GM23338 (cell line): ENCODE results near the gene CYP4F8. TPM values are rescaled to one million over a fixed set of nuclear protein-coding genes. Genes with fewer than 3 reads are reported as not detected.

ENCODE experiments used
- ATAC-seq: fragments of 200-7000 bp; cut with Tn5 transposase; 3 replicates; pipeline ENCODE4 v1.9.1; 2020
- DNase-seq: peaks from one replicate; pipeline ENCODE4 v3.0.0-alpha.2; 2015; ENCODE audit warnings: low spot score
- H2AFZ ChIP-seq: fragments of 200-600 bp; sonication (generic); 2 replicates; pipeline ENCODE4 v1.8.0; 2016; ENCODE audit warnings: antibody characterized with exemption, mild to moderate bottlenecking, moderate library complexity
- H3F3A ChIP-seq: fragments of 200-600 bp; sonication (generic); replicated peaks from 2 replicates; pipeline ENCODE4 v1.8.0; 2017; ENCODE audit warnings: antibody characterized with exemption, mixed run types, low read depth
- H3K27ac ChIP-seq: fragments of 200-600 bp; sonication (generic); 2 replicates; pipeline ENCODE4 v1.6.1; 2016; ENCODE audit warnings: low read depth
- H3K27me3 ChIP-seq: fragments of 200-600 bp; sonication (generic); 2 replicates; pipeline ENCODE4 v1.8.0; 2016; ENCODE audit warnings: mild to moderate bottlenecking, mixed run types, moderate library complexity; ENCODE audit not compliant: insufficient read depth
- H3K36me3 ChIP-seq: fragments of 200-600 bp; sonication (generic); 2 replicates; pipeline ENCODE4 v1.8.0; 2016; ENCODE audit warnings: mild to moderate bottlenecking; ENCODE audit not compliant: insufficient read depth
- H3K4me1 ChIP-seq: fragments of 200-600 bp; sonication (generic); 2 replicates; pipeline ENCODE4 v1.8.0; 2016; ENCODE audit warnings: mild to moderate bottlenecking, moderate library complexity; ENCODE audit not compliant: insufficient read depth
- H3K4me2 ChIP-seq: fragments of 200-600 bp; sonication (generic); 2 replicates; pipeline ENCODE4 v1.7.1; 2017; ENCODE audit warnings: mixed run types
- H3K4me3 ChIP-seq: fragments of 200-600 bp; sonication (generic); 2 replicates; pipeline ENCODE4 v1.6.1; 2016; ENCODE audit warnings: mixed run types
- H3K79me2 ChIP-seq: fragments of 200-600 bp; sonication (generic); replicated peaks from 2 replicates; pipeline ENCODE4 v1.8.0; 2017; ENCODE audit warnings: mild to moderate bottlenecking; ENCODE audit not compliant: insufficient read depth
- H3K9me2 ChIP-seq: fragments of 200-600 bp; sonication (generic); 2 replicates; pipeline ENCODE4 v1.8.0; 2017; ENCODE audit not compliant: insufficient read depth
- H4K20me1 ChIP-seq: fragments of 200-600 bp; sonication (generic); replicated peaks from 2 replicates; pipeline ENCODE4 v1.8.0; 2017; ENCODE audit warnings: mild to moderate bottlenecking; ENCODE audit not compliant: insufficient read depth
- H3K27ac Mint-ChIP-seq: 2 replicates; pipeline ENCODE4 v1.8.0; 2020; ENCODE audit warnings: inconsistent platforms, mild to moderate bottlenecking, moderate library complexity, mixed read lengths
- H3K27me3 Mint-ChIP-seq: 3 replicates; pipeline ENCODE4 v1.8.0; 2022; ENCODE audit warnings: low read depth, mild to moderate bottlenecking, moderate library complexity, mixed read lengths, inconsistent platforms; ENCODE audit not compliant: insufficient read depth, poor library complexity
- H3K36me3 Mint-ChIP-seq: 3 replicates; pipeline ENCODE4 v1.8.0; 2021; ENCODE audit warnings: low read depth, mild to moderate bottlenecking, inconsistent platforms, moderate library complexity, mixed read lengths
- H3K4me1 Mint-ChIP-seq: 3 replicates; pipeline ENCODE4 v1.8.0; 2020; ENCODE audit warnings: mild to moderate bottlenecking, inconsistent platforms, mixed read lengths
- H3K4me3 Mint-ChIP-seq: 3 replicates; pipeline ENCODE4 v1.8.0; 2021; ENCODE audit warnings: moderate library complexity, mild to moderate bottlenecking, inconsistent platforms, mixed read lengths
- H3K9me3 Mint-ChIP-seq: 3 replicates; pipeline ENCODE4 v1.8.0; 2020; ENCODE audit warnings: moderate library complexity, mild to moderate bottlenecking, inconsistent platforms, mixed read lengths
- EZH2 ChIP-seq: fragments of 200-600 bp; sonication (generic); IDR thresholded peaks from one replicate; pipeline ENCODE4 v1.8.0; 2017; ENCODE audit warnings: antibody characterized with exemption, mild to moderate bottlenecking, low read depth; ENCODE audit not compliant: unreplicated experiment
- NANOG ChIP-seq: IDR thresholded peaks from 2 replicates; pipeline ENCODE4 v1.6.1; 2016; ENCODE audit warnings: antibody characterized with exemption, borderline replicate concordance
- POLR2AphosphoS5 ChIP-seq: IDR thresholded peaks from 2 replicates; pipeline ENCODE4 v1.6.1; 2016; ENCODE audit warnings: antibody characterized with exemption, low read depth
- STAT1 ChIP-seq: IDR thresholded peaks from one replicate; pipeline ENCODE4 v1.6.1; 2016; ENCODE audit warnings: antibody characterized with exemption; ENCODE audit not compliant: unreplicated experiment
- ZNF114 ChIP-seq: fragments of 250-450 bp; sonication (Bioruptor Pico); IDR thresholded peaks from 2 replicates; pipeline ENCODE4 v1.5.0; 2020; ENCODE audit warnings: mild to moderate bottlenecking, moderate library complexity
- ZNF331 ChIP-seq: fragments of 250-450 bp; sonication (Bioruptor Pico); IDR thresholded peaks from 2 replicates; pipeline ENCODE4 v1.5.0; 2020; ENCODE audit warnings: low read depth, mild to moderate bottlenecking, moderate library complexity
- polyA plus RNA-seq: library from polyadenylated mRNA; unstranded; fragments of >200 nt; fragmentation: Nextera tagmentation; extraction: Ambion mirVana; gene quantifications from 2 replicates; pipeline ENCODE4 v1.2.1, GENCODE V29; 2016
- total RNA-seq: library from RNA; depleted of rRNA; stranded (reverse); fragments of >200 nt; shearing (Covaris generic); gene quantifications from 2 replicates; pipeline ENCODE4 v1.2.3, GENCODE V29; 2014
- TF ChIP-seq, protein P1 (sequence below): IDR thresholded peaks from 2 replicates; pipeline ENCODE4 v1.6.1; 2016; ENCODE audit warnings: antibody characterized with exemption
- TF ChIP-seq, protein P2 (sequence below): fragments of 250-450 bp; sonication (Bioruptor Pico); IDR thresholded peaks from 2 replicates; pipeline ENCODE4 v1.5.0; 2020; ENCODE audit warnings: mild to moderate bottlenecking, moderate library complexity
- TF ChIP-seq, protein P3 (sequence below): IDR thresholded peaks from one replicate; pipeline ENCODE4 v1.6.1; 2018; ENCODE audit warnings: antibody characterized with exemption; ENCODE audit not compliant: unreplicated experiment

The CYP4F8 gene
- total and polyA plus RNA-seq, 2 experiments from 2014 or later: not detected

DNA sequence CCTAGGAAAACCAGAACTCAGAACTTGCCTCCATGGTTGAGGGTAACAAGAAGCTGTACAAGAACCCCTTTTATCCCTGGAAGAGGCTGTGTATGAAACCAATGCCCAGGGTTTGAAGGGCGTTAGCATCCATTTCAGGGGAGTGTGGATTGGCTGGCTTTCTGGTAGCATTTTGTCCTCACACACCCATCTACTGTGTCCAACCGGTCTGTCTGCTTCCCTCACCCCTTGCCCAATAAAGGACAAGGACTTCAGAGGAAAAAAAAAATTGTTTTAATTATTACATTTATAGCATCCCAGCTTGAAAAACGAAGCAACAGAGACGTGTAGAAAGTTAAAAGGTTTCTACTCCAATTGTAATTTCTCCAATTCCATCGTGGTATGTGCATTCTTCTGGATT lies 2.7 kb upstream of the CYP4F8 start (continued):
- no peak for TF ChIP-seq STAT1
- TF ChIP-seq EZH2: no peak

DNA sequence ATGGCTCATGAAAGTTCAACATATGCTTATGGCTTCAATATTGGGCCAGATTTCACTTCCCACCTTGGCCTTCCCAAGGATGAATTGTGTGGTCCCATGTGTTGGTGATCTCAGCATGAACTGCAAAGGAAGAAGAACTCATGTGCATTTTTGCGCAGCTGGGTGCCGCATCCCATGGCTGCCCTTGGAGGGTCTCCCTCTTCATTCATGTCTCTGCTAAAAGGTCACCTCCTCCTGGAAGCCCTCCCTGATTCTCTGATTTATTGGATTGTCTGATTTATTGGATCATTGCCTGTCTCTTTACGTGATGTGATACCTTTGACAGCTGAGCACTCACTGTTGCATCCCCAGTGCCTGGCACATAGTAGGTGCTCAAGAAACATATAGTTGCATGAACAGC lies 1.7 kb upstream of the CYP4F8 start:
- H3K9me3 Mint-ChIP-seq: peaks cover 96% of the 10 kb centered on the region
- no peak for ATAC-seq

More for the DNA sequence above, 1.7 kb upstream of the CYP4F8 start:
- Histone ChIP-seq H3K79me2 (no peaks in the 10 kb centered on the region), H3F3A (no peaks in the 10 kb centered on the region), H3K4me3 (no peak overlapping the region), H3K36me3 (no peaks in the 10 kb centered on the region), H3K9me2 (no peaks in the 10 kb centered on the region), H3K27me3 (no peaks in the 10 kb centered on the region), H3K4me2 (no peak overlapping the region), H4K20me1 (no peaks in the 10 kb centered on the region), H3K27ac (no peak overlapping the region), H3K4me1 (no peaks in the 10 kb centered on the region), H2AFZ (no peak overlapping the region)
- H3K27me3 Mint-ChIP-seq: peaks cover 6% of the 10 kb centered on the region
- no peaks in the 10 kb centered on the region; the same call in 2 of the 3 replicates for H3K4me1 Mint-ChIP-seq
- no peak for DNase-seq
- H3K36me3 Mint-ChIP-seq: peaks cover 36% of the 10 kb centered on the region
- TF ChIP-seq POLR2AphosphoS5 (no peak), EZH2 (no peak), ZNF114 (CRISPR knock-in tag) (no peak), NANOG (no peak), ZNF331 (CRISPR knock-in tag) (no peak)
- TF ChIP-seq, protein P1, sequence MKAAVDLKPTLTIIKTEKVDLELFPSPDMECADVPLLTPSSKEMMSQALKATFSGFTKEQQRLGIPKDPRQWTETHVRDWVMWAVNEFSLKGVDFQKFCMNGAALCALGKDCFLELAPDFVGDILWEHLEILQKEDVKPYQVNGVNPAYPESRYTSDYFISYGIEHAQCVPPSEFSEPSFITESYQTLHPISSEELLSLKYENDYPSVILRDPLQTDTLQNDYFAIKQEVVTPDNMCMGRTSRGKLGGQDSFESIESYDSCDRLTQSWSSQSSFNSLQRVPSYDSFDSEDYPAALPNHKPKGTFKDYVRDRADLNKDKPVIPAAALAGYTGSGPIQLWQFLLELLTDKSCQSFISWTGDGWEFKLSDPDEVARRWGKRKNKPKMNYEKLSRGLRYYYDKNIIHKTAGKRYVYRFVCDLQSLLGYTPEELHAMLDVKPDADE: no peak
- TF ChIP-seq, protein P2, sequence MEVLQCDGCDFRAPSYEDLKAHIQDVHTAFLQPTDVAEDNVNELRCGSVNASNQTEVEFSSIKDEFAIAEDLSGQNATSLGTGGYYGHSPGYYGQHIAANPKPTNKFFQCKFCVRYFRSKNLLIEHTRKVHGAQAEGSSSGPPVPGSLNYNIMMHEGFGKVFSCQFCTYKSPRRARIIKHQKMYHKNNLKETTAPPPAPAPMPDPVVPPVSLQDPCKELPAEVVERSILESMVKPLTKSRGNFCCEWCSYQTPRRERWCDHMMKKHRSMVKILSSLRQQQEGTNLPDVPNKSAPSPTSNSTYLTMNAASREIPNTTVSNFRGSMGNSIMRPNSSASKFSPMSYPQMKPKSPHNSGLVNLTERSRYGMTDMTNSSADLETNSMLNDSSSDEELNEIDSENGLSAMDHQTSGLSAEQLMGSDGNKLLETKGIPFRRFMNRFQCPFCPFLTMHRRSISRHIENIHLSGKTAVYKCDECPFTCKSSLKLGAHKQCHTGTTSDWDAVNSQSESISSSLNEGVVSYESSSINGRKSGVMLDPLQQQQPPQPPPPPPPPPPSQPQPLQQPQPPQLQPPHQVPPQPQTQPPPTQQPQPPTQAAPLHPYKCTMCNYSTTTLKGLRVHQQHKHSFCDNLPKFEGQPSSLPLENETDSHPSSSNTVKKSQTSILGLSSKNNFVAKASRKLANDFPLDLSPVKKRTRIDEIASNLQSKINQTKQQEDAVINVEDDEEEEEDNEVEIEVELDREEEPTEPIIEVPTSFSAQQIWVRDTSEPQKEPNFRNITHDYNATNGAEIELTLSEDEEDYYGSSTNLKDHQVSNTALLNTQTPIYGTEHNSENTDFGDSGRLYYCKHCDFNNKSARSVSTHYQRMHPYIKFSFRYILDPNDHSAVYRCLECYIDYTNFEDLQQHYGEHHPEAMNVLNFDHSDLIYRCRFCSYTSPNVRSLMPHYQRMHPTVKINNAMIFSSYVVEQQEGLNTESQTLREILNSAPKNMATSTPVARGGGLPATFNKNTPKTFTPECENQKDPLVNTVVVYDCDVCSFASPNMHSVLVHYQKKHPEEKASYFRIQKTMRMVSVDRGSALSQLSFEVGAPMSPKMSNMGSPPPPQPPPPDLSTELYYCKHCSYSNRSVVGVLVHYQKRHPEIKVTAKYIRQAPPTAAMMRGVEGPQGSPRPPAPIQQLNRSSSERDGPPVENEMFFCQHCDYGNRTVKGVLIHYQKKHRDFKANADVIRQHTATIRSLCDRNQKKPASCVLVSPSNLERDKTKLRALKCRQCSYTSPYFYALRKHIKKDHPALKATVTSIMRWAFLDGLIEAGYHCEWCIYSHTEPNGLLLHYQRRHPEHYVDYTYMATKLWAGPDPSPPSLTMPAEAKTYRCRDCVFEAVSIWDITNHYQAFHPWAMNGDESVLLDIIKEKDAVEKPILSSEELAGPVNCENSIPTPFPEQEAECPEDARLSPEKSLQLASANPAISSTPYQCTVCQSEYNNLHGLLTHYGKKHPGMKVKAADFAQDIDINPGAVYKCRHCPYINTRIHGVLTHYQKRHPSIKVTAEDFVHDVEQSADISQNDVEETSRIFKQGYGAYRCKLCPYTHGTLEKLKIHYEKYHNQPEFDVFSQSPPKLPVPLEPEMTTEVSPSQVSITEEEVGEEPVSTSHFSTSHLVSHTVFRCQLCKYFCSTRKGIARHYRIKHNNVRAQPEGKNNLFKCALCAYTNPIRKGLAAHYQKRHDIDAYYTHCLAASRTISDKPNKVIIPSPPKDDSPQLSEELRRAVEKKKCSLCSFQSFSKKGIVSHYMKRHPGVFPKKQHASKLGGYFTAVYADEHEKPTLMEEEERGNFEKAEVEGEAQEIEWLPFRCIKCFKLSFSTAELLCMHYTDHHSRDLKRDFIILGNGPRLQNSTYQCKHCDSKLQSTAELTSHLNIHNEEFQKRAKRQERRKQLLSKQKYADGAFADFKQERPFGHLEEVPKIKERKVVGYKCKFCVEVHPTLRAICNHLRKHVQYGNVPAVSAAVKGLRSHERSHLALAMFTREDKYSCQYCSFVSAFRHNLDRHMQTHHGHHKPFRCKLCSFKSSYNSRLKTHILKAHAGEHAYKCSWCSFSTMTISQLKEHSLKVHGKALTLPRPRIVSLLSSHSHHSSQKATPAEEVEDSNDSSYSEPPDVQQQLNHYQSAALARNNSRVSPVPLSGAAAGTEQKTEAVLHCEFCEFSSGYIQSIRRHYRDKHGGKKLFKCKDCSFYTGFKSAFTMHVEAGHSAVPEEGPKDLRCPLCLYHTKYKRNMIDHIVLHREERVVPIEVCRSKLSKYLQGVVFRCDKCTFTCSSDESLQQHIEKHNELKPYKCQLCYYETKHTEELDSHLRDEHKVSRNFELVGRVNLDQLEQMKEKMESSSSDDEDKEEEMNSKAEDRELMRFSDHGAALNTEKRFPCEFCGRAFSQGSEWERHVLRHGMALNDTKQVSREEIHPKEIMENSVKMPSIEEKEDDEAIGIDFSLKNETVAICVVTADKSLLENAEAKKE (CRISPR knock-in tag): no peak
- TF ChIP-seq, protein P3, sequence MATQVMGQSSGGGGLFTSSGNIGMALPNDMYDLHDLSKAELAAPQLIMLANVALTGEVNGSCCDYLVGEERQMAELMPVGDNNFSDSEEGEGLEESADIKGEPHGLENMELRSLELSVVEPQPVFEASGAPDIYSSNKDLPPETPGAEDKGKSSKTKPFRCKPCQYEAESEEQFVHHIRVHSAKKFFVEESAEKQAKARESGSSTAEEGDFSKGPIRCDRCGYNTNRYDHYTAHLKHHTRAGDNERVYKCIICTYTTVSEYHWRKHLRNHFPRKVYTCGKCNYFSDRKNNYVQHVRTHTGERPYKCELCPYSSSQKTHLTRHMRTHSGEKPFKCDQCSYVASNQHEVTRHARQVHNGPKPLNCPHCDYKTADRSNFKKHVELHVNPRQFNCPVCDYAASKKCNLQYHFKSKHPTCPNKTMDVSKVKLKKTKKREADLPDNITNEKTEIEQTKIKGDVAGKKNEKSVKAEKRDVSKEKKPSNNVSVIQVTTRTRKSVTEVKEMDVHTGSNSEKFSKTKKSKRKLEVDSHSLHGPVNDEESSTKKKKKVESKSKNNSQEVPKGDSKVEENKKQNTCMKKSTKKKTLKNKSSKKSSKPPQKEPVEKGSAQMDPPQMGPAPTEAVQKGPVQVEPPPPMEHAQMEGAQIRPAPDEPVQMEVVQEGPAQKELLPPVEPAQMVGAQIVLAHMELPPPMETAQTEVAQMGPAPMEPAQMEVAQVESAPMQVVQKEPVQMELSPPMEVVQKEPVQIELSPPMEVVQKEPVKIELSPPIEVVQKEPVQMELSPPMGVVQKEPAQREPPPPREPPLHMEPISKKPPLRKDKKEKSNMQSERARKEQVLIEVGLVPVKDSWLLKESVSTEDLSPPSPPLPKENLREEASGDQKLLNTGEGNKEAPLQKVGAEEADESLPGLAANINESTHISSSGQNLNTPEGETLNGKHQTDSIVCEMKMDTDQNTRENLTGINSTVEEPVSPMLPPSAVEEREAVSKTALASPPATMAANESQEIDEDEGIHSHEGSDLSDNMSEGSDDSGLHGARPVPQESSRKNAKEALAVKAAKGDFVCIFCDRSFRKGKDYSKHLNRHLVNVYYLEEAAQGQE: no peak
- no peak overlapping the region for H3K27ac Mint-ChIP-seq
- H3K4me3 Mint-ChIP-seq: no peak overlapping the region
